HG02610 (cell line): ENCODE data around the gene FRG2.
"Not testable (repeated sequence)": the region's sequence is repeated elsewhere in the genome, so short reads cannot be mapped to it uniquely, and the experiment has no call there.

ENCODE experiments used
- ATAC-seq: cut with Tn5 transposase; IDR thresholded peaks from one replicate; pipeline ENCODE4 v1.9.1; 2021; ENCODE audit warnings: mild to moderate bottlenecking, moderate library complexity; ENCODE audit not compliant: unreplicated experiment

The FRG2 gene

GRCh38 chr4:190016369-190017289 is 10.4 kb downstream of the FRG2 start:
- ATAC-seq, result no peak

GRCh38 chr4:190015538-190016368 is 11.3 kb downstream of the FRG2 start:
- no peak for ATAC-seq

DNA sequence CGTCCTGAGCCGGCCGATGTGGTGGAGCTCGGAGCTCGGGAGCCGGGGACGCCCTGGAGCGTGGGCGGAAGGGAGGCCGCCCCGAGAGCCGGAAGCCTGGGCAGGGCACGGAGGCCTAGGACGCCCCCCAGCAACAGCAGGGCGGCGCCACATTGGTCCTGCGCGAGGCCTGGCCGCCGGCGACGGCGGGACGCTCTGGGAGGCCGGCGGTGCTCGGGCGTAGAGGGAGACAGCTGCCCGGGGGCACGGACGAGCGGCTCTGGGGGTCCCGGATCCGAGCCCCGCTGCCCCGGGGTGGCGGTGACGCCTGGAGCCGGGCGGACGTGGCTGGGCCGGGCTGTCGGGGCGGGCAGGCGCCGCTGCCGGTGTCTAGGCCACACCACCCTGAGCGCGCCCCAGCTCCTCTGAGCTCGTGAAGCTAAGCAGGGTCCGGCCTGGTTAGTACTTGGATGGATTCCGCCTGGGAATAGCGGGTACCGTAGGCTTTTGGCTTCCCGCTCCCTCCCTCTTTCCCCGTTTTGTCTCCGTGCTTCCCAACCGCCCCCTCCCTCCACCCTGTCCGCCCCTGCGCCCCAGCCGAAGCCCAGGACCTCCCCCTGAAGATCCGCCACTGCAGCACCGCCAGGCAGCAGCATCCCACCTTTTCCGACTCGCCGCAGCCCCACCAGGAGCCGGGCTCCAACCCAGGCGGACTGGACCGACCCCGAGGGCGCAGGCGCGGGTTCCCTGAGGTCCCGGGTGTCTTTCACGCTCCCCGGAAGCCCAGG is 12.1 kb downstream of the FRG2 start:
- peak; percentile 61 for ATAC-seq

GRCh38 chr4:189989941-189990340 is 37.1 kb downstream of the FRG2 start:
- ATAC-seq, result not testable (repeated sequence)

DNA sequence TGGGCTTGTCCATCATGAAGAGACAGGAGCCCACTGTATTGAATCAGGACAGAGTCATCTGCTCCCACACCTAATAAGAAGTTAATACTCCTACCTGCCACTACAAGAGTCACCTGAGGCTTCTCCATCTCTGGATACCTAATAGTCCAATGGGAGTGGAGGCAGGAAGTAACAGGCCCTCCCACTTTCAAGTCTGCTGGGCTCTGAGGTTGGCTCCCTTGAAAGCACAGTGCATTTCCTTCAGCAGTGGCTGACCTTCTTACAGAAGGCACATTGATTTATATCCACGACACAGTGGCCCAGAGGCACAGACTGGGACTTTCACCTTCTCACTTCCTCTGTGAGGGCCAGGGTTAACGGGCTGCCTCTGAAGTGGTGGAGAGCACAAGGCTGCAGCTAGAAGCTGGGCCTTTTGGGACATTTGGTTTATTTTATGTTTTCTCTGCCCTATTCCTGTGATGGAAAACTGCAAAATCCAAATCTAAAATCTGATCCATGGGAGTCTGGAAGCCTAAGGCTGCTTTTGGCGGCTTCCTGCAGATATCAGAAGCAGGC is 38.1 kb downstream of the FRG2 start:
- ATAC-seq, result no peak

GRCh38 chr4:189985651-189986243 is 41.3 kb downstream of the FRG2 start:
- not testable (repeated sequence) for ATAC-seq

DNA sequence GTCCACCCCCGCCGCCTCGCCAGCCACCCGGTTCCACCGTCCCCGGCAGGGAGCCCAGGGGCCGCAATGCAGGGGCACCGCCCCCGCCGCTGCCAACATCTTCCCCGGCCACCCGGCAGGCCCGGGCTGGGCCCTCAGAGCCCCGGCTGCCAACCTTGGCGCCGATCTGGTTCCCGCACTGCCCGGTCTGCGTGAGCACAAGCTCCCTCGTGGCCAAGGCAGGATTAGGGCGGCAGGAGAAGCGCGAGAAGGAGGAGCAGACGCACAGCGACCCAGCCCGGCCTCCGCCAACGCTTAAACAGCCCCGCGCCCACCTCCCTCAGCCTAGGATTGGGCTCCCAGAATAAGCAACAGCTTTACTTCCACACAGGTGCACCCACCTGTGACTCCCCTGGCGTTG is 42.4 kb downstream of the FRG2 start:
- ATAC-seq, result not testable (repeated sequence)

GRCh38 chr4:189983916-189984526 is 43.0 kb downstream of the FRG2 start:
- not testable (repeated sequence) for ATAC-seq

- ATAC-seq, result no peak
Observed at GRCh38 chr4:189981970-189982369, 45.1 kb downstream of the FRG2 start.

DNA sequence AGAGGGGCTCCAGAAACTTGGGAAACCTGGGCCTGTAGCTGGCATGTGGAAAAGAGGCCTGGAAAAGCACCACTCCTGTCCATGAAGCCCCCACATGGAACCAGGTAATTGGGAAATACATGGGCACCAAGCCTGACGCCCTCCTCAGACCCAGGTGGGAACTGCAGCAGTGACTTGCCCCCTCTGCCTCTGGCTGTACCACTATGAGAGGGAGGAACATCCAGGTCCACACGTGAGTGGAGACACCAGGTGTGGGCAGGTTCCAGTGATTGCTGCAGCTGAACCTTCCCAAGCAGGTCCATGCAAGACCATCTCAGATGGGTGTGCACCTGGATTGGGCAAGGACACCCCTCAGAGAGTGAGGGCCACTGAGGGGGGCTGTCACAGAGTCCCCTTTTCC is 46.8 kb downstream of the FRG2 start:
- not testable (repeated sequence) for ATAC-seq

DNA sequence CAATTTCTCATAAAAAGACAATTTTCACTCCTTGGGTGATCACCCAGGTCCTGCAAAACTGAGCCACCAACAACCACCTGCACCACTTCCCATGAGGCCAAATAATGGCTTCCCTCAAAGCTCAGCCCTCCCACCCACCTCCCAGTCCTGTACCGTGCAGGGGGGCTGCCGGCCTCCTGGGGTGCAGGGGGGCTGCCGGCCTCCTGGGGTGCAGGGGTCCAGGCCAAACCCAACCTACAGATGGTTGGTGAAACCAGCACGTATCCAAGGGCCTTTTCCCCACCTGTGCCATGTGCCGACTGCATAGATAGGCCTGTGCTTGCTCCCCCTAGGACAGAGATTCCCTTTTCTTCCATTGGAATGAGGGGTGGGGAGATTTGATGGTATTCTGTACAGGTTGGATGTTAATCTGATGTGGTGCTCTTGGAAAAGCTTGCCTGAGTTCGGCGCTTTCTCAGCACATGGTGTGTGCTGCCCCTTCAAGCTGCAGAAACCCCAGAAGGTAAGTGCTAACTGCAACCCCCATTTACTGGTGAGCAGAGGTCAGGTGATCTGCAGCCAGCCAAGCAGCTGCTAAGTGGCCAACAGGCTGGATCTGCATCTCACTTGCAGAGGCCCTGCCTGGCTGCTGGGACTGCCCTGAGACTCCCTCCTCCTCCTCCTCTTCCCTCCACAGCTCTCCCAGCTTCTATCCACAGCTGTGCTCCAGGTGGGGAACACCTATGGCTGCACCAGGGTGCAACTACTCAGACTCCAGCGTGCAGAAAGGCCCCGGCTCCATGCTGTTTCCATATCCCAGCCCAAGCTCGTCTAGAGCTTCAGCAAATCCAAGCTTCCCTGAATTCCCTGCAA is 47.6 kb downstream of the FRG2 start:
- ATAC-seq, result no peak
